Endodermal cell (in vitro differentiated cells): Measurements from ENCODE around the gene NTPCR. TPM values are rescaled to one million over a fixed set of nuclear protein-coding genes. Genes with fewer than 3 reads are reported as not detected.

ENCODE experiments used
- DNase-seq: peaks from one replicate; pipeline ENCODE4 v3.0.0-alpha.2; 2017
- H3K27ac ChIP-seq: 2 replicates; pipeline ENCODE4 v1.5.1; 2013; ENCODE audit warnings: mild to moderate bottlenecking, low read depth, low read length, moderate library complexity
- H3K27me3 ChIP-seq: 2 replicates; pipeline ENCODE4 v1.6.1; 2013; ENCODE audit warnings: mild to moderate bottlenecking, low read length, moderate library complexity; ENCODE audit not compliant: insufficient read depth, control insufficient read depth, poor library complexity, severe bottlenecking
- H3K36me3 ChIP-seq: 2 replicates; pipeline ENCODE4 v1.7.0; 2013; ENCODE audit warnings: mild to moderate bottlenecking, low read length, moderate library complexity; ENCODE audit not compliant: control insufficient read depth, insufficient read depth
- H3K4me1 ChIP-seq: one replicate; pipeline ENCODE4 v1.7.0; 2013; ENCODE audit warnings: low read length; ENCODE audit not compliant: control insufficient read depth, insufficient read depth
- H3K4me3 ChIP-seq: 2 replicates; pipeline ENCODE4 v1.5.1; 2013; ENCODE audit warnings: mild to moderate bottlenecking, low read length, moderate library complexity
- H3K9ac ChIP-seq: 2 replicates; pipeline ENCODE4 v1.6.1; 2013; ENCODE audit warnings: mild to moderate bottlenecking, low read length, moderate library complexity; ENCODE audit not compliant: poor library complexity, severe bottlenecking; ENCODE audit errors: extremely low read depth
- H3K9me3 ChIP-seq: 2 replicates; pipeline ENCODE4 v1.6.1; 2013; ENCODE audit warnings: mild to moderate bottlenecking, low read length, moderate library complexity; ENCODE audit not compliant: control insufficient read depth
- H3K27ac Mint-ChIP-seq: 2 replicates; pipeline ENCODE4 v1.8.0; 2020; ENCODE audit warnings: mixed read lengths
- H3K27me3 Mint-ChIP-seq: 2 replicates; pipeline ENCODE4 v1.8.0; 2021; ENCODE audit warnings: mild to moderate bottlenecking, mixed read lengths; ENCODE audit not compliant: insufficient read depth
- H3K36me3 Mint-ChIP-seq: 2 replicates; pipeline ENCODE4 v1.8.0; 2020; ENCODE audit warnings: low read depth, mixed read lengths
- H3K4me1 Mint-ChIP-seq: 2 replicates; pipeline ENCODE4 v1.8.0; 2020; ENCODE audit warnings: mixed read lengths
- H3K4me3 Mint-ChIP-seq: 2 replicates; pipeline ENCODE4 v1.8.0; 2020; ENCODE audit warnings: mild to moderate bottlenecking, moderate library complexity, mixed read lengths
- H3K9me3 Mint-ChIP-seq: 2 replicates; pipeline ENCODE4 v1.8.0; 2020; ENCODE audit warnings: mild to moderate bottlenecking, mixed read lengths
- CTCF ChIP-seq: fragments of 200-600 bp; sonication (generic); conservative IDR thresholded peaks from 2 replicates; pipeline ENCODE4 v1.5.0; 2021; ENCODE audit warnings: antibody characterized with exemption, mild to moderate bottlenecking
- WGBS, 2 experiments: methylation state at CpG; one replicate each; pipeline versions ENCODE4 v1.1.5 to v1.1.7; 2013; ENCODE audit warnings: missing lambda C conversion rate in 2 of 2, mixed read lengths in 1 of 2; ENCODE audit not compliant: insufficient coverage in 1 of 2, insufficient read length in 1 of 2; 5-methylcytosine and 5-hydroxymethylcytosine counted together
- total RNA-seq, 2 donors: library from RNA; stranded (reverse); fragmentation: NEBNext Ultra II Directional in 1 of 2; extraction: Animal tissue kit (Norgen Biotek cat#: 25700) in 1 of 2; gene quantifications; 2 replicates in 1 of 2; 3 replicates in 1 of 2; pipeline ENCODE4 v1.2.1, GENCODE V29; 2021

NTPCR gene
- total RNA-seq, 2 donors from 2014 or later: 30.9 to 43.3 TPM

- H3K36me3 ChIP-seq: peaks cover 38% of the 10 kb centered on the region
- H3K27ac Mint-ChIP-seq: no peak overlapping the region
- no peak overlapping the region for H3K9ac ChIP-seq
- peaks cover under 1% of the 10 kb centered on the region for H3K4me1 Mint-ChIP-seq
- no peak for DNase-seq
- no peaks in the 10 kb centered on the region for H3K27me3 ChIP-seq
- H3K9me3 Mint-ChIP-seq: peaks cover 13% of the 10 kb centered on the region
- peaks cover 45% of the 10 kb centered on the region for H3K36me3 Mint-ChIP-seq
- no peak for TF ChIP-seq CTCF
- H3K27me3 Mint-ChIP-seq: no peaks in the 10 kb centered on the region
- H3K4me3 ChIP-seq: peak overlapping the region; percentile 7
- H3K27ac ChIP-seq: no peak overlapping the region
- H3K9me3 ChIP-seq: peaks cover 22% of the 10 kb centered on the region
- no peak overlapping the region for H3K4me3 Mint-ChIP-seq
- no peaks in the 10 kb centered on the region for H3K4me1 ChIP-seq
- WGBS, 2 experiments: 100% methylated on average over 1 of the region's 1 CpG
Observed at GRCh38 chr1:232958067-232958466, 7.7 kb downstream of the NTPCR start.

DNA sequence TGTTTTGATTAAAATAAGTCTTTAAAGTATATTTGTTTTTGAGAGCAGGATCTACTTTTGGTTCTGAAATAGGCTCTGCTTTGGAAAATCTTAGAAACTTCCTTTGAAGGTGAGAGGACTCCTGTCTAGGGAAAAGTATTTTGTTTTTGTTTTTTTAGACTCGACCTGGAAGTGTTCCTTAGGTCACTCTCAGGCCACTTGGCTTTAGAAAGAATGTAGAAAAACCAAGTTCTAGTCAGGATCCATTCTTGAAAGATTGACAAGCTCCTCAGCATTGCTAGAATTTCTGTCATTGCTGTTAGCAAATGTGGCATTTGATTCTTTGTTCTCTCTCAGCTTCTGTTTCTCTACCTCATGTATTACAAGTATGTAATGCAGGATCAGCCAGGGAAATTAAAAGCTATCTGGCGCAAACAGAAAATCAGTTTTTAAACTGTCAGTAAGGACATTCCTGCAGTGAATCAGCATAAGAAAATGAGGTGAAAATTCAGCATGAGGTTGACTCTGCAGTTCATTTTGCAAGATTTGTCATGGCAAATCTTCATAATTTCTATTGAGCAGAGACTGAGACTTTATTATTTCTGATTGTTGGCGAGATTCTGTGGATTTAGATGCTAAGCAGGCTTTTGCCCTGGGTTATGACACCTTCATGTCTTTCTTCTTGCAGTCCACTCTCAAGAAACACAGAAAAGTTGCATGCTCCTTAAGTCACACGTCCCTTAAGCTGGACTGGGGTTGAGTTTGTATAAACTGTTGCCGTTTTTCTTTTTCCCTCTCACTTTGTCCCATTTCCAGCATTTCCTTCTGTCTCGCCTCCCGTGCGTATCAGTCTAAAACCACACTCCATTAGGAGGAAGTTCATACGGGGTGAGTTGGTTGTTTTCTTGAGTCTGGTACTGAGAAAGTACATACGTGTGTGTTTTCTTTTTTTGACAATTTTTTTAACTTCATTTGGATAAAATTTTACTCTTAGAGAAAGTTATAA, 12.6 kb downstream of the NTPCR start:
- WGBS, 2 experiments: 85 to 94% methylated on average over 3 to 8 of the region's 10 CpGs
- peaks cover 4% of the 10 kb centered on the region for H3K4me1 Mint-ChIP-seq
- peaks cover 10% of the 10 kb centered on the region for H3K9me3 ChIP-seq
- no peak for TF ChIP-seq CTCF
- no peak overlapping the region for H3K9ac ChIP-seq
- no peak overlapping the region for H3K4me3 Mint-ChIP-seq
- no peaks in the 10 kb centered on the region for H3K4me1 ChIP-seq
- no peaks in the 10 kb centered on the region for H3K27me3 Mint-ChIP-seq
- H3K27ac ChIP-seq: no peak overlapping the region
- no peak overlapping the region for H3K27ac Mint-ChIP-seq
- H3K27me3 ChIP-seq: no peaks in the 10 kb centered on the region
- DNase-seq: no peak
- H3K36me3 ChIP-seq: peaks cover 17% of the 10 kb centered on the region
- no peak overlapping the region for H3K4me3 ChIP-seq
- peaks cover 28% of the 10 kb centered on the region for H3K36me3 Mint-ChIP-seq
- peaks cover 7% of the 10 kb centered on the region for H3K9me3 Mint-ChIP-seq

DNA sequence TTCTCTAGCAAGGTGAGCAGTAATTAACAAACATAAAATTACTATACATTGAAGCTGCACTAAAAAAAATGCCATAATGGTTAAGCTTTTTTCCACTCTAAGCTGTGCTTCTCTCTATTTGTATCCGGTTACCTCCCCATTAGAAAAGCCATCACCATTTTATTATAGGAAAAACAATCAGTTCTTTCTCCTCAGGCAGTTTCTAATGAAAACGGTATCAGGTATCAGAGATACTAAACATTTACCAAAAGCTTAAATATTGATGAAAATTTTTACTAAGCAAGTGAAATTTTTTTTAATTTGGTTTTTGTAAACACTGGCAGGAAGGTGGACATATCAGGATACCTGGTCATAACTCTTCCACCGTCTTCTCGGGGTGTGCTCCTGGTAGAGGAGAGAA, 14.2 kb downstream of the NTPCR start:
- DNase-seq: no peak
- peaks cover 4% of the 10 kb centered on the region for H3K36me3 ChIP-seq
- H3K9ac ChIP-seq: no peak overlapping the region
- no peaks in the 10 kb centered on the region for H3K4me1 ChIP-seq
- no peak overlapping the region for H3K27ac ChIP-seq
- Mint-ChIP-seq H3K27me3 (no peaks in the 10 kb centered on the region), H3K4me1 (peaks cover 4% of the 10 kb centered on the region), H3K4me3 (no peak overlapping the region), H3K36me3 (peaks cover 20% of the 10 kb centered on the region), H3K27ac (no peak overlapping the region), H3K9me3 (no peaks in the 10 kb centered on the region)
- 91 to 96% methylated on average over 2 to 4 of the region's 4 CpGs for WGBS, 2 experiments
- H3K27me3 ChIP-seq: no peaks in the 10 kb centered on the region
- H3K9me3 ChIP-seq: no peaks in the 10 kb centered on the region
- no peak overlapping the region for H3K4me3 ChIP-seq
- no peak for TF ChIP-seq CTCF
